Left ventricle myocardium inferior (tissue), 1 donor: ENCODE results near the gene PTGR1. TPM values are rescaled to one million over a fixed set of nuclear protein-coding genes. Genes with fewer than 3 reads are reported as not detected.

Experiments used
- DNase-seq: peaks from one replicate; pipeline ENCODE4 v3.0.0-alpha.2; 2020
- H3K27ac ChIP-seq: fragments of 200-600 bp; replicated peaks from 2 replicates; pipeline ENCODE4 v1.8.0; 2021
- H3K27me3 ChIP-seq: fragments of 200-600 bp; 2 replicates; pipeline ENCODE4 v1.8.0; 2021; ENCODE audit warnings: low read depth
- H3K36me3 ChIP-seq: fragments of 200-600 bp; 2 replicates; pipeline ENCODE4 v1.8.0; 2021
- H3K4me1 ChIP-seq: fragments of 200-600 bp; 2 replicates; pipeline ENCODE4 v1.8.0; 2021
- H3K4me3 ChIP-seq: fragments of 200-600 bp; 2 replicates; pipeline ENCODE4 v1.8.0; 2021; ENCODE audit warnings: mild to moderate bottlenecking, moderate library complexity
- H3K9me3 ChIP-seq: fragments of 200-600 bp; replicated peaks from 2 replicates; pipeline ENCODE4 v1.8.0; 2021
- CTCF ChIP-seq: fragments of 200-600 bp; IDR thresholded peaks from 2 replicates; pipeline ENCODE4 v1.8.0; 2021; ENCODE audit warnings: antibody characterized with exemption, mild to moderate bottlenecking, borderline replicate concordance
- intact Hi-C: fragments of 100-400 bp; cut with micrococcal nuclease; formaldehyde crosslinking; loops from one replicate; pipeline ENCODE4 v1.11.0; 2022
- total RNA-seq: library from RNA; stranded (reverse); fragmentation: NEBNext Ultra II Directional; extraction: Animal tissue kit (Norgen Biotek cat#: 25700); gene quantifications from one replicate; pipeline ENCODE4 v1.2.1, GENCODE V29; 2021
- donor health status: DM: no; HTN: yes; CAD: no; lungs with severe emphysema.

Gene PTGR1
- total RNA-seq, 1 donor from 2014 or later, result 50.2 TPM

- no peak for DNase-seq
- TF ChIP-seq CTCF, result no peak
- H3K27ac ChIP-seq, result no peak overlapping the region
- H3K36me3 ChIP-seq, result peaks cover 9% of the 10 kb centered on the region
- no peak overlapping the region for H3K4me3 ChIP-seq
- H3K9me3 ChIP-seq, result no peaks in the 10 kb centered on the region
- peaks cover 28% of the 10 kb centered on the region for H3K4me1 ChIP-seq
- intact Hi-C loops, result no loop called here
- no peaks in the 10 kb centered on the region for H3K27me3 ChIP-seq
These were observed 2.0 kb upstream of the PTGR1 start for GRCh38 chr9:111601237-111602018.

- H3K4me3 ChIP-seq, result peak overlapping the region; percentile 92
- no peaks in the 10 kb centered on the region for H3K9me3 ChIP-seq
- no peak for DNase-seq
- peak overlapping the region; percentile 91 for H3K27ac ChIP-seq
- no peaks in the 10 kb centered on the region for H3K27me3 ChIP-seq
- H3K4me1 ChIP-seq, result peaks cover 28% of the 10 kb centered on the region
- H3K36me3 ChIP-seq, result peaks cover 24% of the 10 kb centered on the region
- intact Hi-C loops, result no loop called here
- TF ChIP-seq CTCF, result no peak
These were observed 502 bp upstream of the PTGR1 start for GRCh38 chr9:111599955-111600343.

GRCh38 chr9:111598733-111599091 is 735 bp downstream of the PTGR1 start:
- intact Hi-C loops, result no loop called here

GRCh38 chr9:111597852-111598732 is 1.4 kb downstream of the PTGR1 start:
- peak overlapping the region; percentile 91 for H3K27ac ChIP-seq
- peaks cover 40% of the 10 kb centered on the region for H3K36me3 ChIP-seq
- no peaks in the 10 kb centered on the region for H3K9me3 ChIP-seq
- peak; percentile 75 for TF ChIP-seq CTCF
- peaks cover 28% of the 10 kb centered on the region for H3K4me1 ChIP-seq
- DNase-seq, result peak; percentile 67
- intact Hi-C loops, result no loop called here
- H3K4me3 ChIP-seq, result peak overlapping the region; percentile 92
- H3K27me3 ChIP-seq, result no peaks in the 10 kb centered on the region

More at GRCh38 chr9:111598733-111599091, 735 bp downstream of the PTGR1 start:
- peaks cover 28% of the 10 kb centered on the region for H3K4me1 ChIP-seq
- H3K27ac ChIP-seq, result peak overlapping the region; percentile 91
- H3K9me3 ChIP-seq, result no peaks in the 10 kb centered on the region
- no peak for TF ChIP-seq CTCF
- no peaks in the 10 kb centered on the region for H3K27me3 ChIP-seq
- peak; percentile 29 for DNase-seq
- peak overlapping the region; percentile 92 for H3K4me3 ChIP-seq
- peaks cover 34% of the 10 kb centered on the region for H3K36me3 ChIP-seq

GRCh38 chr9:111588846-111589245 is 10.6 kb downstream of the PTGR1 start:
- Histone ChIP-seq H3K27me3 (no peaks in the 10 kb centered on the region), H3K36me3 (peaks cover 55% of the 10 kb centered on the region), H3K9me3 (no peaks in the 10 kb centered on the region), H3K4me3 (no peak overlapping the region), H3K4me1 (no peaks in the 10 kb centered on the region), H3K27ac (no peak overlapping the region)
- no peak for TF ChIP-seq CTCF
- DNase-seq, result no peak
- intact Hi-C loops, result no loop called here
